Mammary epithelial cell (primary cell): Measurements from ENCODE around the gene WIF1.

ENCODE experiments used
- EZH2 ChIP-seq: IDR thresholded peaks from 2 replicates; pipeline ENCODE4 v1.6.1; 2012; ENCODE audit warnings: low read length, inconsistent platforms, borderline replicate concordance
- TF ChIP-seq, protein P1 (sequence below), 2 donors: IDR thresholded peaks in 1 of 2; conservative IDR thresholded peaks in 1 of 2; 2 replicates each; pipeline ENCODE4 v1.5.1; 2011 to 2012; ENCODE audit warnings: inconsistent platforms in 2 of 2, low read length in 2 of 2, mild to moderate bottlenecking in 2 of 2, control low read depth in 1 of 2, low read depth in 1 of 2; ENCODE audit not compliant: insufficient read depth in 1 of 2; ENCODE audit errors: extremely low read depth in 1 of 2

DNA sequence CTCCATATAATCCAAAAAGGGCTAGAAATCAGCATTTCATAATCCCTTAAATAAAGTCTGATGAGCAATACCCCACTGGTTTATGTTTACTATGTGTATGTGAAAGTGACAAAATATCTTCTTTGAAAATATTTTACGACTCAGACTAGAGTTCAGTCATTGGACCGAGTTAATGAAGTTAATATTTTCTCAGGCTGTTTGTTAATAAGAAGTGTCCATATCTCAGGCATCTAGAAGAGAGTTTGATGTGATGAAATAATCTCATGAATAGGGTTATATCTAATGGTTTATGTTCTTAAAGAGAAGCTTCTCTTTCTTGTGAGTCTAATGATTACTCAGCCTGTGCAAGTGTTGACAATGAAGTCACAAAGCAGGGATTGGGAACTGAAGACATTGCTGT is 51.8 kb downstream of the WIF1 start:
- TF ChIP-seq, protein P1, sequence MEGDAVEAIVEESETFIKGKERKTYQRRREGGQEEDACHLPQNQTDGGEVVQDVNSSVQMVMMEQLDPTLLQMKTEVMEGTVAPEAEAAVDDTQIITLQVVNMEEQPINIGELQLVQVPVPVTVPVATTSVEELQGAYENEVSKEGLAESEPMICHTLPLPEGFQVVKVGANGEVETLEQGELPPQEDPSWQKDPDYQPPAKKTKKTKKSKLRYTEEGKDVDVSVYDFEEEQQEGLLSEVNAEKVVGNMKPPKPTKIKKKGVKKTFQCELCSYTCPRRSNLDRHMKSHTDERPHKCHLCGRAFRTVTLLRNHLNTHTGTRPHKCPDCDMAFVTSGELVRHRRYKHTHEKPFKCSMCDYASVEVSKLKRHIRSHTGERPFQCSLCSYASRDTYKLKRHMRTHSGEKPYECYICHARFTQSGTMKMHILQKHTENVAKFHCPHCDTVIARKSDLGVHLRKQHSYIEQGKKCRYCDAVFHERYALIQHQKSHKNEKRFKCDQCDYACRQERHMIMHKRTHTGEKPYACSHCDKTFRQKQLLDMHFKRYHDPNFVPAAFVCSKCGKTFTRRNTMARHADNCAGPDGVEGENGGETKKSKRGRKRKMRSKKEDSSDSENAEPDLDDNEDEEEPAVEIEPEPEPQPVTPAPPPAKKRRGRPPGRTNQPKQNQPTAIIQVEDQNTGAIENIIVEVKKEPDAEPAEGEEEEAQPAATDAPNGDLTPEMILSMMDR (conservative IDR thresholded peaks at IDR 0.05 in 1 of 2, IDR thresholded peaks at IDR 0.05 in 1 of 2; ENCODE audit: extremely low read depth in 1 of 2, insufficient read depth in 1 of 2, low read depth in 1 of 2, low read length in 2 of 2): no peak
- no peak for TF ChIP-seq EZH2
